GM21526 (cell line): ENCODE data around the gene EPHA3.

Experiments
- ATAC-seq: cut with Tn5 transposase; IDR thresholded peaks from one replicate; pipeline ENCODE4 v1.9.1; 2021; ENCODE audit warnings: moderate library complexity; ENCODE audit not compliant: unreplicated experiment, low FRiP score

Gene EPHA3

DNA sequence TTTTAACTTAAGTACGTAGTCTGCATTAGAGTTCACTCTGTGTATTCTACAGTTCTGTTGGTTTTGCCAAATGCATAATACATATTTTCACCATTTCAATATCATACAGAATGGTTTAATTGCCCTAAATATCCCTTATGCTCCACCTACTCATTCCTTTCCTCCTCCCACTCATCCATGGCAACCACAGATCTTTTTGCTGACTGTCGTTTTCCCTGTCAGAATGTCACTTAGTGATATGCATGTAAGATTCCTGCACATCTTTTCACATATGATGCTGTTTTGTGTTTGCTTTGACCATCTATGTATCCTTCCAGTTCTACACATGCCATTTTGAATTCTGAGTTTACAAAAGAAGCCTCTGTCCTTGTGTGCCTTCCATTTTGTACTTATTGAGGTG is 36.7 kb downstream of the EPHA3 start:
- no peak for ATAC-seq

DNA sequence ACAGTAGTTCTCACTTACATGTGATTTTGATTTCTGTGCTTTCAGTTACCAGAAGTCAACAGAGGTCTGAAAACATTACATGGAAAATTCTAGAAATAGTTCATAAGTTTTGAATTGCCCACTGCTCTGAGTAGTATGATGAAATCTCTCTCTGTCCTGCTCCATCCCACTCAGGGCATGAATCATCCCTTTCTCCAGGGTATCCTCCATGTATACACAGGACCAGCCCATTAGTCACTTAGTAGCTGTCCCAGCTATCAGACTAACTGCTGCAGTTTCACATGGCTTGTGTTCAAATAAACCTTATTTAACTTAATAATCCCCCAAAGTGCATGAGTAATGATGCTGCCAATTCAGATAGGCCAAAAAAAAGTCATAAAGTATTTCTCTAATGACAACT is 38.6 kb downstream of the EPHA3 start:
- no peak for ATAC-seq

DNA sequence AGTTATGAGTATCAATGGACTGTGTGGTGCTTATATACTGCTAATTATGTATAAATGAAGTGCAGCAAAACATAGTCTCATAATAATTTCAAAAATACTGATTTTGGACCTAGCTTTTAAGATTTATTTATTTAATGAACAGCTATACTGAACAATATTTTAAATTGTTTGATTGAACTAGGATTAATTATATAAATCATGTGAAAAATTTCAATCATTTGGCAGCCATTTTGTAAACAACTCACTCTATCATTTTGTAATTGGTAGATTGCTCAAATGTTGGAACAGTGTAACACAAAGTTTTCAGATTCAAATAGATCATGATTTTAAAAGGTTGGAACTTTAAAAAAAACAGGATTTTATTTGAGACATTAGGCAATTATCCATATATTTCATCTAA is 47.0 kb downstream of the EPHA3 start:
- ATAC-seq, result no peak

DNA sequence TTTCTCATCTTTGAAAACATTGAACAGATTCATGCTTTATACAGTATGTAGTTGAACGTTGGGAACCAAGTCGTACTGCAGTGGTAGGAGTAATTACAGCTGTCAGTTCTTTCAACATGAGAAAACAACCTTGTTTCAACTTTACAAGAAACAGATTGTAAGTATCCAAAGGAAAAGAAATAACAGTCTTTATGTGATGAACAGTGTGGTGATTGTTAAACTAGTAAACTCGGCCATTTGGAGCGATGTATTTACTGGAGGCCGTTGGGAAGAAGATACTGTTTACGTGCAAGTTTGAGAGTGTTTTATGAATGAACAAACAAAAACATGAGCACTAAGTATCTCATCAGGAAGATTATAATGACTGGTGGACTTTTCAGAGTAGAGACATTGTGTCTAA is 48.4 kb downstream of the EPHA3 start:
- ATAC-seq, result no peak

DNA sequence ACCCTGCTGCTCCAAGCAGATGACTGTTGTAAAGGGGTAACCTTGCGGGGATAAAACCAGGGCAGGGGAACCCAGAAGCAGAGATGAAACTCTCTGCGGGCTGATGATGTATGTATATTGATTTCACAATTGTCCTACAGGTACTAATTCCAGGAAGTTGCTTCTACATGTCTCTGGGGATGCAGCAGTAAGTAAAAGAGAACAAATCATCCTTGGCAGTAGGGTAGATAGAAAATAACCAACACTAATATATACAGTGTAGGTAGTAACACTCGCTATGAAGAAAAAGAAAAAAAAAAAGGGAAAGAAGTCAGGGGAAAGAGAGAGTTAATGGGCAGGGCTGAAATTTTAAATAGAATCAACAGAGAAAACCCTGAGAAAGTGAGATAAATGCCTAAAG is 50.2 kb downstream of the EPHA3 start:
- no peak for ATAC-seq

DNA sequence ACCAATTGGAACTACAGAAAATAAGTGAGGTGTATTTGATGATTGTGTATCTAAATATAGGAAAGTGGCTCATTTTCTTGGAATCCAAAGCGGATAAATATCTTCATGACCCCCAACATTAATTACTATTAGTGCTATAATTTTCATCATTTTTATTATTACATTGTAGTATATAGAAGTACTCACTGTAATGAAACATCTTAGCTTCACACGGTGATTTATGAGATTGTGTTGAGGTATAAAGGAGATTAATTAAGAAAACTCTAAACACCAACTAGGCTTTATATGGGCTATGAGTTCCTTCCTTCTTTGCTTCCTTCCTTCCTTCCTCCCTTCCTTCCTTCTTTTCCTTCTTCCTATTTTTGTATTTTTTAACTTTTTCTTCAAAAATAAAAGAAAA is 52.2 kb downstream of the EPHA3 start:
- ATAC-seq, result no peak

DNA sequence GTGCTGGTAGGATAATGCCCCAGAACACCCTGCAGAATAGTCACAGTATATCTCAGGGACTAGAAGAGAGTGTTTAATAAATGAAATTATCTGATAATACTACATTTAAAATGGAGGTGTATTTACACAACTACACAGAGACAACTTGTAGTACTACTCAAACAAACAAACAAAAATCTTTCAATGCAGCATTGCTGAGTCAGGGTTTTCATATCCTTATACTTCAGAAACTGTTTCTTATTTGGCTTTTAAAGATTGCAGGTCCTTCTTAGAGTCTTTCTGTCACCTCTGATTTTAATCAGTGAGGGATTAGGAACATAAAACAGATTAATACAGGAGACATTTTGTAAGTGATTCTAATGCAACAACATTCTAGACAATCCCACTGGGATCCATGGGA is 57.4 kb downstream of the EPHA3 start:
- no peak for ATAC-seq

DNA sequence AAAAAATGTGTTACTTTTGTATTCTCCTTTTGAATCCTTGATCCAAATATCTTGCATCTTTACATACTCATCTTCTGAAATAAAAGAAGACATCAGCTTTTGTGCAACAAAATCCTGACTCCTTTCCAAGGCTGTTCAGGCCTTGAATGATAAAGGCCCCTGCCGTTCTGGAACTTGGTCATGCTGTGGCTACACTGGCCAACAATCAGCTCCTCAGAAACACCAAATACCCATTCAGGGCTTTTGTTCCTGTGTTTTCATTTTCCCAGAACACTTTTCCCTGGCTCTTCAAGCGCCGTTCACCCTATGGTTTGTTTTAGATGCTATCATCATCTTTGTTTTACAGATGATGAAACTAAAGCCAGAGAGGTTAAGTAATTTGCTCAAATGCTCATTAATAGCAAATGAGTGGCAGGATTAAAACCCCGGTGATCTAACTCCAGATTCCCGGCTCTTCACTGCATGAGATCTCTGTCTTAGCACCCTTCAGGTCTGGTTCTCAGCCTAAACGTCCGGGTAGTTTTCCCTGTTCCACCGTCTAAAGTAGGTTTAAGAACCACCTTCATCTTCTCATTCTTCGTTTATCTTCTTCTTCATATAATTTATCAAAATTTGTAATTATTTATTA is 58.3 kb downstream of the EPHA3 start:
- no peak for ATAC-seq

DNA sequence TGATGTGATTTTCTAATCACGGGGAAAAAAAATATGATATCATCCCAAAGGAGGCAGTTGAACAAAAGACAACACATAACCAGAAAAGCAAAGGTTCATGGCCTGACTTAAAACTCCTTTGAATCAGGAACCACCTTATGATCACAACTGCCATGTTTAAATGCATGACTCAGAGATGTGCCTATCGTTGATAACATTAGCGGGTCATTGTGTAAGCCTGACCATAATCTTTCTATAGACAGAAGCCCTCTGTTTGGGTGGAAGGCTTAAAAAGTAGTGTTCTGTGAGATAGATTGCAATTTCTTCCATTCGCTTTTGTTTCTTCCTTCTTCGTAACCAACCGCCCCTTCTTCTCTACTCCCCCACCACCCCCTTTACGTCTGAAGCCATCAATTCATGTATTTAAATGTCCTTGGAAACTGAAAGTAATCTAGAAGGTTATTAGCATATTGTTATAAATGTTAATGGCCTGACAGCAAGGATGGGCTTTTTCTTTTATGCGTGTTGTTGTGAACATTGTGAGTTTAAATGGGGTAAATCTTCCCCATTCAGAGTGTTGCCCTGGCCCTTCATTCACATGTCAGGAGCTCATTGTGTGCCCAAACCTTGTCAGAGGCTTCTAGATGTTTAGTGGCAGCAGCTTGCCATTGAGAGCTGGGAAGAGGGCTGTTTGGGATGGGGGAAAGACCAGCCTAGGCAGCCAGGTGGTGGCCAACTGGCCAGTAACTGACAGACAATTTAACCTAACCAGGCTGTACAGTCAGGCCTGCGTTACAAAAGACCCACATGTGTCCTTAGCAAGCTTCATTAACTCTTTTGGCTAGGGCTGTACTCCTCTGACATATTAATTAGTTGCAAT is 64.5 kb downstream of the EPHA3 start:
- ATAC-seq, result no peak

DNA sequence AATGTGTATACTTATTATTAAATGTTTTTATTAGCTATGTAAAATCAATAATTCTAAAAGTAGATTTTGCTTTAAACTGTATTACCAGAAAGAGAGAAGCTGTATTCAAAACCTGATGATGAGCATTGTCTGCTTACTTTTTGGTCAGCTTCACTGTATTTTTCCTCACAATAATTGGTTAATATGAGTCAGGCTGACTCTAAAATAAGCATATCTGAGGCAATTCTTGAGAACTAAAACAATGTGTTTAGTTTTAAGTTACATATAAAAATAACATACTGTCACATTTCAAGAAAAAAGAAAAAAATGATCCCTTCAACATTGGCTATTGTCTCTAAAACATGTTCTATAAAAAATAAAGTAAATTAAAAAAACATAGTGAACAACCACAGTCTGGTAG is 66.1 kb downstream of the EPHA3 start:
- no peak for ATAC-seq

DNA sequence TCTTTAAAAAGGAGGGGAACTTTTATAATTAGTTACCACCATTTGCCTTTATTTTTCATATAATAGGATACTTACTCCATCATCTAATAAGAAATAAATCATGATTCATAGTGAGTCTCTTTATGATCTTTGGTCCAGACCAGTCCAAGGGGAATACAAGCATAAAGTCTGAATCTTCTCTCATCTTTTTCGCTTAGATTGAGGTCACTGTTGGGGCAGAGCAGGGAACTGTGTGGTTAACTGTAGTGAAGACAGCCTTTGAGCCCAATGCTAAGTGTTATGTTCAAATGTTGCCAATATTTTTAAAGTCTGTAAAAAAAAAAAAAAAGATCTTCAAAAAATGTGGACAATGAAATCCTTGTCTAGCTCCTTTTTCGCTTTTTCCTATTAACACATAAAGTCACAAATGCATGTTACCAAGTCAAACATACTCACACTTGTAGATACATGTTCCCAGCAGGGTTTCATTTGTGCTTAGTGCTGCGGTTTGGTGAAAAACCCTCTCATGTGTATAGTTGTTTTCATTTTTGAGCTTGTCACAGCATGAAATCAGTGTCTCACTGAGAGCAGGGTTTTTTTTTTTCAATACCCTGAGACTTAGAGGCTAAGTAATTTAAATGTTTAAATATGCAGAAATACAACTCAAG is 72.1 kb downstream of the EPHA3 start:
- peak; percentile 64 for ATAC-seq

DNA sequence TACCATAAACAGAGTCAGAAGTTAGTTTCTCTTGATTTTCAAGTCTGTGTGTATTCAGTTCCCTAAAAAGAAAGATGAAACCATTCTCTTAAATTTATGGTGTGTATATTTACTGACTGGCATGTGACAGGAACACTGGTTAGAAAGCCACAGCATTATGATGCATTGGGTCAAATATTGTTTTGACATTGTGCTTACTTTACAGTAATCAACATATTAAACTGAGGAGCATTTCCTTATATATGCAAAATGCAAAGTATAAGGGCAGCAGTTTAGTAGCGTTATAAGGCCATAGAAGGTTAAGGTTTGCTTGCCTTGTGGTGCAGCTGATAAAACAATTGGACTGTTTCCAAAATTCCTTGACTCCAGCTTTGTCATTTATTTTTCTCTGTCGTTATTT is 72.9 kb downstream of the EPHA3 start:
- no peak for ATAC-seq

DNA sequence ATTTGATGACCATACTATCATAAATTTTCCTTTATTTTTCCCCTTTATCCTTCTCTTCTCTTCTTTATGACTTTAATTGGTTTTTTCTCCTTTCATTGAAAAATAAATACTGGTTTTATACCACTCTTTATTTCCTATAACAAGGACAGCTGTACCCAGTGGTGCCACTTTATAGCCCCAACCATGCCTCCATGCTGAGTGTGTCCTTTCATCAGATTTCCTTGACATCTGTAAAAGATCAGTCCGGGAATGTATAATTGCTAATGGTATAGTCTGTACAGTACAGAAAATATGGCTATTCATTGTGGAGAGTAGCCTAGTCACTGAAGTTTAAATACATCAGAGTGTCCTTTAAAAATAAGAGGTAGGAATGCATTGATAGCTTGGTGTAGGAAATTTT is 74.6 kb downstream of the EPHA3 start:
- no peak for ATAC-seq

DNA sequence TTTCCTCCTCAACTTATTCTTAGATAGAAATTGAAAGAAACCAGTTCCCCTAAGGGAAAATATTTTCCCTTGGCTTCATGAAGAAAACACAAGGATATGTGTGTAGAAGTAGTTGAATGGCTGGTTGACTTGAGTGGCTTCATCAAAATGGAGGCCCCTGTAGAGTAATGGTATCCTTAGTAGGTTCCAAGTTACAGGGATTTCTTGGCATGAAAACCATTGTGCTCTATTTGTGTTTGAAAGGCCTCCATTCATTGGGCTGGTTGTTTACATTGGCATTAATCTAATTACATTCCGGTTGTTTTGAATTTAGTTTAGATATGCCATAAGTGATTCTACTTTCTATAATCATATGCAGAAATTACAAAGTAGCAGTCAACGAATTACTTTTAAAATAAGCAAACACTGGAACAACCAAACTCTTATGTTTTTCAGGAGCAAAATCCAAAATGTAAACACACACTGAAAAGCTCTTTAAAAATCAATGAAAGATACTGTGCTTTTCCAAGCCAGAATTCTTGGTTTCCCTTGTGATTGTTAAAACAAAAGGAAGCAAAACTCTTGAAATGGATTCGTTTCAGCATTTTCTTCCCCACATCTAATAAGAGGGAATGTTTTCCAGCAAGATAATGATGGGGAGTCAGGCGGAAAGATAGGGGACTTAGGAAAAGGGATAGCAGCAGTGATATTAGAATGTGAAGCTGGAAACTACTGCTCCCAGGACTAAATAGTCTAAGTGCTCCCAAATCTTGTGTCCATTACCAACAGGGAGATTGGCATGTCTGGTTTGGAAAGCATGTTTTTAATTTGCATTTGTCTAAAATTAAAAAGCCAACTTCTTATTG is 77.0 kb downstream of the EPHA3 start:
- no peak for ATAC-seq

DNA sequence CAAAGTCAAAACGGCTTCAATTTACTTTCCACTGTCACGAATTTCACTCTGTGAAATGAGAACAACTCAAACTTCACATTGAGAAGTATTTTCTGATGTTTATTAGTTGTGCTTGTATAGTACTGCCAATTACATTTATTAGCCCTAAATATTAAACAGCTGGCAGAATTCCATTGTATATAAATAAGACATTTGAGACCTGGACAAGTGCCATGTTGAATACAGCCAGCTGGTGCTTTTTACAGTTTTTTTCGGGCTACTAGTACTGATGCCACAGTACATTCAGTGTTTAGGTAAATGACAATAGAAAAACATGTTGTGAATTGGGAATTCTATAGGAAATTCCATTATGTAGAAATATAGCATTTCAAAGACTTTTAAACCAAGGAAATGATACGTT is 79.0 kb downstream of the EPHA3 start:
- no peak for ATAC-seq

DNA sequence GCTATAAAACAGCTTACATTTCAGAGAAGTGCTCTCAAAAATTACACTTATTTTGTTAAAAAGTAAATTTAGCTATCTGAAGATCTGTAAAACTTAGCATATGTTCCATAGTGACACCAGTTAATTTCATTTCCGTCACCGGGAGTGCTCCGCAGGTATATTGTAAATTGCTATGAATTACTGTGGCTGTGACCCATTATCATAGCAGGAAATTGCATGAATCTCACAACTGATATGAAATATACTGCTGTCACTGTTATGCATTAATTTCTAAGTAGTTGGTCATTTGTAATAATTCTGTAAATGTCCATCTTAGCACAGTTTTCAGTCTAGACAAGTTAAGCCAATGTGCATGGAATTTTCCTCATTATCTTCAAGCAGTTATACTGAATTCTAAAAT is 91.2 kb downstream of the EPHA3 start:
- ATAC-seq, result no peak

DNA sequence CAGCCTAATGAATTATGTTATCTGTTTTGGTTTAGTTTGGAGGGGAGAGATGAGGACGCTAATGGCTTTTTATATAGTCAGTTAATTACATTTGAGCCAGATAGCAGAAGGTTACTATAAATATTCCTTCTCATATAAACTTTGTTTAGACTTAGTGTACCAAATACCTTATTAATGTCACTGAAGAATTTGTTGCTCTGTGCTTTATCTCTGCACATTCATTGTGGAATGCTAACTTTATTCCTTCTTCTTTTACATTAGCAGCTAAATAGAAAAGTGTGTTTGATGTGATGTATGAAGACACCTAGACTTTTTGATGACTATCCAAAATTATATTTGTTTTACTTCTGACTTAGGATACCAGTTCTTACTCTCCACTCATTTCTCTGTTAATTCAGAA is 105.2 kb downstream of the EPHA3 start:
- no peak for ATAC-seq

DNA sequence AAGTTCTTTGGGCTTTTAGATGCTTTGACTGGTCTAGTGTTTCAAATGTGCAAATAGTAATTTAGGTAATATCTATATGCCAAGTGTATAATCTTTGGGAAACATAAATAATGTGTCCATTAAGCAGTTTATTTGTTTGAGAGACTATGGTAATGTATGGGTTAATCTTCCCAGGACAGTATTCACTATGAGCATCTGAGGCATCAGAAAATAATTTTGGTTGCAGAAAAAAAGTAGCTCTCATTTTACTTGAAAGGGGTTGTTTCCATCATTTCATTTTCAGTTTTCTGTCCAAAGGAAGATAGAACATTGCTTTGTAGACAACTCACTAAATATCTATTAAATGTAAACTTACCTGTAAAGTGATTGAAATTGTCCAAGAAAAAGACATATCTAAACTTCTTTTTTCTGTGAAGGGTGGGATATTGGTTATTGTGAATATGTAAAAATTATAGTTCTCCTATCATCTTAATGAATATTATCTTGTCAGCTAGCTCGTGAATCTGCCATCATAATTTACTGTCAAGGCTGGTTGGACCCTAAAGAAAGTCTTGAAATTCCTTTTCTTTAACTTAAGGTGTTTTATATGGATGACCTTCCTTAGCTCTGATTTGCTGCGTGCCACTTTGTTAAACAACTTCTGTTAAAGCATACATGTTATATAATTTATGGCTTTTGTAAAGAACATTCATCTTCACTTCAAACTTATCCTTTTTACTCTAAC is 108.8 kb downstream of the EPHA3 start:
- no peak for ATAC-seq

DNA sequence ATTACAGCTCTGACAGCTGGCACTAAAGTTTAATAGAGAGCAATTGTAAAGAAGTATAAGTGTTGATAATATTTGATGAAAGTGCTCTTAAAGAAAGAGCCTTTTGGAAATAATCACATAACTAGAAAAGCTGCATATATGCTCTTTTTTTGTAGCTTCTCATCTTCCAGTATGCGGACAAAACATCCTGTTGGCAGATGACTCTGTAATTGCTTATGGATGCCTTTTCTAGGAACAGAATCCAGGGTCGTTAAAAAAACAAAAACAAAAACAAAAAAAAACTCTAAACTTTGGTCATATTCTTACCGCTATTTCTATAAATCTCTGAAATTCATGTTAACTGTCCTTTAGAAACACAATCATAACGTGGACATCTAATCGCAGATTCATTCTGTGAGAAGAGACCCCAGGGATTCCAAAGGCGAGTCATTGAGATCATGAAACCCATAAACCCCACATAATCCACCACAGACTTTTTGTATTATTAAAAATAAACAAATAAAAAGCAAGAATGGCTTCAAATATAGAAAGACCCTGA is 109.8 kb downstream of the EPHA3 start:
- no peak for ATAC-seq

DNA sequence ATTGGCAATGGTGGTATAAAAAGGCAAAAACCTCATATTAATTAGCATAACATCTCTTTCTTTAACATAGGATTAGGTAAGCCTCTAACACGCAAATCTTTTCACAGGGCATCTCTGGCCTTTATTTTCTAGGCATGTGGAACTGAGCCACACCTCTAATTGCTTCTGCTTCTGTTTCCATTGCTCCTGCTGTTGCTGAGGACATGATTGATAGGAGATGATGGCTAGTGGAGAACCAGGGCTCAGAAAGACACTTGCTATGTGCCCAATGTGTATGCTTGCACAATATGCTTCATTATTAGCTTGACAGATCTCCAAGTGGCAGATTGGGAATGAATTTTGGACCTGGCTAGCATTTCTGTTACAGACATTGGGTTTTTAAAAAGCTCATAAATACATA is 114.5 kb downstream of the EPHA3 start:
- ATAC-seq, result no peak
